MM.1S (cell line): ENCODE data around the gene PRR20G.

Experiments
- DNase-seq: peaks from one replicate; pipeline ENCODE4 v3.0.0-alpha.2; 2015
- H2AFZ ChIP-seq: fragments of 300-600 bp; sonication (generic); 2 replicates; pipeline ENCODE4 v1.6.0; 2016; ENCODE audit warnings: antibody characterized with exemption, low read length
- H3F3A ChIP-seq: fragments of 300-600 bp; sonication (generic); 2 replicates; pipeline ENCODE4 v1.6.1; 2016; ENCODE audit warnings: mild to moderate bottlenecking, antibody characterized with exemption, low read length, moderate library complexity, mixed read lengths; ENCODE audit not compliant: insufficient read depth
- H3K27ac ChIP-seq: fragments of 300-600 bp; sonication (generic); 2 replicates; pipeline ENCODE4 v1.5.1; 2016; ENCODE audit warnings: mild to moderate bottlenecking, low read length
- H3K27me3 ChIP-seq: fragments of 300-600 bp; sonication (generic); replicated peaks from 2 replicates; pipeline ENCODE4 v1.6.0; 2016; ENCODE audit warnings: low read length; ENCODE audit not compliant: insufficient read depth
- H3K36me3 ChIP-seq: fragments of 300-600 bp; sonication (generic); replicated peaks from 2 replicates; pipeline ENCODE4 v1.6.1; 2016; ENCODE audit warnings: mild to moderate bottlenecking, low read length, mixed read lengths; ENCODE audit not compliant: insufficient read depth
- H3K4me1 ChIP-seq: fragments of 300-600 bp; sonication (generic); 2 replicates; pipeline ENCODE4 v1.6.1; 2016; ENCODE audit warnings: low read length, mixed read lengths
- H3K4me2 ChIP-seq: fragments of 300-600 bp; sonication (generic); 2 replicates; pipeline ENCODE4 v1.6.0; 2016; ENCODE audit warnings: low read depth, low read length
- H3K4me3 ChIP-seq: fragments of 300-600 bp; sonication (generic); 2 replicates; pipeline ENCODE4 v1.5.1; 2016; ENCODE audit warnings: low read length, mixed read lengths
- H3K79me2 ChIP-seq: fragments of 300-600 bp; sonication (generic); 2 replicates; pipeline ENCODE4 v1.6.1; 2016; ENCODE audit warnings: mixed run types, low read length, mixed read lengths
- H3K9ac ChIP-seq: fragments of 300-600 bp; sonication (generic); 2 replicates; pipeline ENCODE4 v1.6.1; 2016; ENCODE audit warnings: low read length, mixed read lengths
- H3K9me2 ChIP-seq: fragments of 300-600 bp; sonication (generic); replicated peaks from 2 replicates; pipeline ENCODE4 v1.6.1; 2016; ENCODE audit warnings: mild to moderate bottlenecking, low read length, mixed read lengths; ENCODE audit not compliant: insufficient read depth
- H3K9me3 ChIP-seq: fragments of 300-600 bp; sonication (generic); replicated peaks from 2 replicates; pipeline ENCODE4 v1.6.1; 2016; ENCODE audit warnings: mild to moderate bottlenecking, low read length, mixed read lengths; ENCODE audit not compliant: insufficient read depth
- H4K20me1 ChIP-seq: fragments of 300-600 bp; sonication (generic); 2 replicates; pipeline ENCODE4 v1.6.1; 2016; ENCODE audit warnings: mild to moderate bottlenecking, low read length, moderate library complexity, mixed read lengths; ENCODE audit not compliant: insufficient read depth
- EZH2 ChIP-seq: fragments of 300-600 bp; sonication (generic); optimal IDR thresholded peaks from 2 replicates; pipeline ENCODE3; 2017; ENCODE audit warnings: low read depth, mild to moderate bottlenecking, antibody characterized with exemption, low read length, mixed read lengths
- EZH2phosphoT487 ChIP-seq: fragments of 300-600 bp; sonication (generic); IDR thresholded peaks from 2 replicates; pipeline ENCODE4 v1.6.1; 2018; ENCODE audit warnings: antibody characterized with exemption, low read length
- TF ChIP-seq, protein P1 (sequence below): fragments of 300-600 bp; sonication (generic); IDR thresholded peaks from 2 replicates; pipeline ENCODE4 v1.5.1; 2016; ENCODE audit warnings: antibody characterized with exemption, low read length, mixed read lengths

The PRR20G gene

DNA sequence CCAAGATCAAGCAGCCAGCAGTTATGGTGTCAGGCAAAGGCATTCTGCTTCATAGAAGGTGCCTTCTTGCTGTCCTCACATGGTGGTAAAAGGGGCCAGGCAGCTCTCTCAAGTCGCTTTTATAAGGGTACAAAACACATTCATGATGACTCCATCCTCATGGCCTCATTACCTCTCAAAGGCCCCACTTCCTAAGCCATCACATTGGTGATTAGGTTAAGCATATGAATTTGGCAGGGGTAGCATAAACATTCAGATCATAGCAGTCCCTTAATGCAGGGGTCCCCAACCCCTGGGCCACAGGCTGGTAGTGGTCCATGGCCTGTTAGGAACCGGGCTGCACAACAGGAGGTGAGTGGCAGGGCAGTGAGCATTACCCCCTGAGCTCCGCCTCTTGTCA is 52.1 kb downstream of the PRR20G start:
- no peak for TF ChIP-seq EZH2phosphoT487
- no peak for TF ChIP-seq EZH2
- TF ChIP-seq, protein P1, sequence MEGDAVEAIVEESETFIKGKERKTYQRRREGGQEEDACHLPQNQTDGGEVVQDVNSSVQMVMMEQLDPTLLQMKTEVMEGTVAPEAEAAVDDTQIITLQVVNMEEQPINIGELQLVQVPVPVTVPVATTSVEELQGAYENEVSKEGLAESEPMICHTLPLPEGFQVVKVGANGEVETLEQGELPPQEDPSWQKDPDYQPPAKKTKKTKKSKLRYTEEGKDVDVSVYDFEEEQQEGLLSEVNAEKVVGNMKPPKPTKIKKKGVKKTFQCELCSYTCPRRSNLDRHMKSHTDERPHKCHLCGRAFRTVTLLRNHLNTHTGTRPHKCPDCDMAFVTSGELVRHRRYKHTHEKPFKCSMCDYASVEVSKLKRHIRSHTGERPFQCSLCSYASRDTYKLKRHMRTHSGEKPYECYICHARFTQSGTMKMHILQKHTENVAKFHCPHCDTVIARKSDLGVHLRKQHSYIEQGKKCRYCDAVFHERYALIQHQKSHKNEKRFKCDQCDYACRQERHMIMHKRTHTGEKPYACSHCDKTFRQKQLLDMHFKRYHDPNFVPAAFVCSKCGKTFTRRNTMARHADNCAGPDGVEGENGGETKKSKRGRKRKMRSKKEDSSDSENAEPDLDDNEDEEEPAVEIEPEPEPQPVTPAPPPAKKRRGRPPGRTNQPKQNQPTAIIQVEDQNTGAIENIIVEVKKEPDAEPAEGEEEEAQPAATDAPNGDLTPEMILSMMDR: no peak
- Histone ChIP-seq H3K27ac (no peak overlapping the region), H3K36me3 (no peaks in the 10 kb centered on the region), H3K4me1 (no peaks in the 10 kb centered on the region), H3K9ac (no peak overlapping the region), H3K79me2 (no peaks in the 10 kb centered on the region), H3K4me3 (no peak overlapping the region), H3F3A (no peaks in the 10 kb centered on the region), H3K4me2 (no peak overlapping the region), H4K20me1 (no peaks in the 10 kb centered on the region), H2AFZ (no peak overlapping the region), H3K9me2 (no peaks in the 10 kb centered on the region), H3K9me3 (no peaks in the 10 kb centered on the region), H3K27me3 (no peaks in the 10 kb centered on the region)
- DNase-seq: no peak

DNA sequence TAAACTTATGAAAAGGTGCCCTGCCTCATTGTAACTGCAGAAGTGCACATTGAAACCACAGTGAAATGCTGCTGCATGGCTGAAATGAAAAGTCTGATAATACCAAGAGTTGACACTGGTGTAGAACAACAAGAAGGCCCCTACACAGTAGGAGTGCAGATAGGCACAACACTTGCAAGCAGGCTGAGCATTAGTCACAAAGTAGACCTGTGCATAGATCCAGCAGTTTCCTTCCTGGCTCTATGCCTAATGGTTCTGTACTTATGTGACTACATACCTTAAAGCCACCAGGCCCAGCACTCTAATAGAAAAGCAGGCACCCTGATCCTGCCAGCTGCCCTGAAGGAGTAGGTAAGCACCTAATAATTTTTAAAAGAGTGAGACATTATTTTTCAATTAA is 53.1 kb downstream of the PRR20G start:
- Histone ChIP-seq H3K4me3 (no peak overlapping the region), H3K9ac (no peak overlapping the region), H3K4me1 (no peaks in the 10 kb centered on the region), H3K27me3 (no peaks in the 10 kb centered on the region), H4K20me1 (no peaks in the 10 kb centered on the region), H3K9me2 (no peaks in the 10 kb centered on the region), H3K4me2 (no peak overlapping the region), H3K36me3 (no peaks in the 10 kb centered on the region), H3K9me3 (no peaks in the 10 kb centered on the region), H3F3A (no peaks in the 10 kb centered on the region), H3K79me2 (no peaks in the 10 kb centered on the region), H2AFZ (no peak overlapping the region), H3K27ac (no peak overlapping the region)
- DNase-seq: no peak
- TF ChIP-seq, protein P1: no peak
- TF ChIP-seq EZH2 (no peak), EZH2phosphoT487 (no peak)
